H1 (cell line): ENCODE data around the gene SRGAP2C.
"Not testable (repeated sequence)": the region's sequence is repeated elsewhere in the genome, so short reads cannot be mapped to it uniquely, and the experiment has no call there.

Experiments
- CTCF ChIP-seq, 3 experiments: IDR thresholded peaks; 1 replicate in 2 of 3; 2 replicates in 1 of 3; pipeline versions ENCODE4 v1.5.1 to v1.6.1; 2011; ENCODE audit warnings: low read length in 3 of 3, mild to moderate bottlenecking in 3 of 3, inconsistent platforms in 2 of 3, low read depth in 1 of 3, moderate library complexity in 1 of 3; ENCODE audit not compliant: insufficient read depth in 1 of 3; ENCODE audit errors: control extremely low read depth in 1 of 3
- EP300 ChIP-seq, 2 experiments: IDR thresholded peaks; 1 replicate in 1 of 2; 2 replicates in 1 of 2; pipeline ENCODE4 v1.6.1; 2011 to 2012; ENCODE audit warnings: low read depth in 2 of 2, low read length in 2 of 2, mild to moderate bottlenecking in 2 of 2, borderline replicate concordance in 1 of 2, inconsistent platforms in 1 of 2, moderate library complexity in 1 of 2
- EZH2 ChIP-seq: fragments of 200-600 bp; sonication (generic); IDR thresholded peaks from 2 replicates; pipeline ENCODE4 v1.7.1; 2012; ENCODE audit warnings: low read depth, mild to moderate bottlenecking, moderate library complexity, low read length, inconsistent platforms; ENCODE audit not compliant: severe bottlenecking
- POLR2A ChIP-seq, 2 experiments: IDR thresholded peaks; 1 replicate in 1 of 2; 2 replicates in 1 of 2; pipeline ENCODE4 v1.6.1; 2011; ENCODE audit warnings: low read depth in 2 of 2, low read length in 2 of 2, mild to moderate bottlenecking in 2 of 2; ENCODE audit errors: control extremely low read depth in 1 of 2
- RAD21 ChIP-seq, 2 experiments: IDR thresholded peaks in 1 of 2; conservative IDR thresholded peaks in 1 of 2; 2 replicates each; pipeline ENCODE4 v1.6.1; 2011; ENCODE audit warnings: low read depth in 2 of 2, low read length in 2 of 2, improper control_type of control experiment in 1 of 2, inconsistent platforms in 1 of 2, mild to moderate bottlenecking in 1 of 2, moderate library complexity in 1 of 2
- TAF1 ChIP-seq: IDR thresholded peaks from 2 replicates; pipeline ENCODE4 v1.6.1; 2011; ENCODE audit warnings: mild to moderate bottlenecking, low read depth, low read length
- TAF7 ChIP-seq: optimal IDR thresholded peaks from 2 replicates; pipeline ENCODE3; 2011; ENCODE audit warnings: low read depth, mild to moderate bottlenecking, inconsistent platforms, low read length, moderate library complexity, borderline replicate concordance
- TCF12 ChIP-seq: IDR thresholded peaks from 2 replicates; pipeline ENCODE4 v1.6.1; 2011; ENCODE audit warnings: low read depth, mild to moderate bottlenecking, low read length
- USF2 ChIP-seq: IDR thresholded peaks from 2 replicates; pipeline ENCODE4 v1.6.1; 2011; ENCODE audit warnings: low read length, improper control_type of control experiment
- ZNF274 ChIP-seq: IDR thresholded peaks from 2 replicates; pipeline ENCODE4 v1.7.0; 2012; ENCODE audit warnings: low read length, borderline replicate concordance; ENCODE audit errors: extremely low read depth

GRCh38 chr1:121278777-121279547 is 94.2 kb downstream of the SRGAP2C start:
- TF ChIP-seq POLR2A (IDR thresholded peaks at IDR 0.05; ENCODE audit: control extremely low read depth in 1 of 2, low read depth in 2 of 2, low read length in 2 of 2); USF2; CTCF (IDR thresholded peaks at IDR 0.05; ENCODE audit: control extremely low read depth in 1 of 3, insufficient read depth in 1 of 3, low read depth in 1 of 3, low read length in 3 of 3); TAF1; EP300 (IDR thresholded peaks at IDR 0.05; ENCODE audit: borderline replicate concordance in 1 of 2, low read depth in 2 of 2, low read length in 2 of 2); RAD21 (IDR thresholded peaks at IDR 0.05 in 1 of 2, conservative IDR thresholded peaks at IDR 0.05 in 1 of 2; ENCODE audit: low read depth in 2 of 2, low read length in 2 of 2); TAF7; EZH2; TCF12; ZNF274: not testable (repeated sequence)
